Measurements from ENCODE around the gene UBE4B.

- TF ChIP-seq CTCF (IDR thresholded peaks at IDR 0.05), result no peak
- no peak for TF ChIP-seq POLR2A (IDR thresholded peaks at IDR 0.05)
- no peak for TF ChIP-seq EP300 (IDR thresholded peaks at IDR 0.05)
Observed at GRCh38 chr1:10065760-10066159, 33.0 kb downstream of the UBE4B start.

Measured in sigmoid colon (tissue), 4 donors.